ENCODE data around the gene BABAM1.

DNA sequence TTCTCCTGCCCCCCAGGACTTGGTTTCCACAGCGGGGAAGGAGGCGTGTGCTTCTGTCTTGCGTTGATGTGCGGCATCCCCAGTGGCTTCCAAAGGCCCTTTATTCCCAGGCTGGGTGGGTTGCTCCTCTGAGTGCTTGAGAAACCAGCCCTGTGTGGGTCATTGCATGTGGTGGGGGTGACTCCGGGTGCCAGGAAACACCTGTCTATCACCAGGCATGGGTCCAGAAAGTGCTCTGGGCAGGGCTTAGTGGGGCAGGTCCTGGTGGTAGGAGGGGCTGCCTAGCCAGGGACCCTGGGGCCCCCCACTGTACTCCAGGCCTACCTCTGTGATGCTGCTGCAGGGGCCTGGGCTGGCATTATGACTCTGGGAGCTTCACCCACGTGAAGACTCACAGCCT, 51.7 kb downstream of the BABAM1 start:
- TF ChIP-seq, protein P1, sequence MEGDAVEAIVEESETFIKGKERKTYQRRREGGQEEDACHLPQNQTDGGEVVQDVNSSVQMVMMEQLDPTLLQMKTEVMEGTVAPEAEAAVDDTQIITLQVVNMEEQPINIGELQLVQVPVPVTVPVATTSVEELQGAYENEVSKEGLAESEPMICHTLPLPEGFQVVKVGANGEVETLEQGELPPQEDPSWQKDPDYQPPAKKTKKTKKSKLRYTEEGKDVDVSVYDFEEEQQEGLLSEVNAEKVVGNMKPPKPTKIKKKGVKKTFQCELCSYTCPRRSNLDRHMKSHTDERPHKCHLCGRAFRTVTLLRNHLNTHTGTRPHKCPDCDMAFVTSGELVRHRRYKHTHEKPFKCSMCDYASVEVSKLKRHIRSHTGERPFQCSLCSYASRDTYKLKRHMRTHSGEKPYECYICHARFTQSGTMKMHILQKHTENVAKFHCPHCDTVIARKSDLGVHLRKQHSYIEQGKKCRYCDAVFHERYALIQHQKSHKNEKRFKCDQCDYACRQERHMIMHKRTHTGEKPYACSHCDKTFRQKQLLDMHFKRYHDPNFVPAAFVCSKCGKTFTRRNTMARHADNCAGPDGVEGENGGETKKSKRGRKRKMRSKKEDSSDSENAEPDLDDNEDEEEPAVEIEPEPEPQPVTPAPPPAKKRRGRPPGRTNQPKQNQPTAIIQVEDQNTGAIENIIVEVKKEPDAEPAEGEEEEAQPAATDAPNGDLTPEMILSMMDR (IDR thresholded peaks at IDR 0.05 in 4 of 5, conservative IDR thresholded peaks at IDR 0.05 in 1 of 5), result no peak
- TF ChIP-seq POLR2A (IDR thresholded peaks at IDR 0.05), result no peak

All from gastrocnemius medialis (tissue), 4 donors.